HG02884 (cell line): ENCODE data around the gene PRPSAP1.

ENCODE experiments used
- ATAC-seq: cut with Tn5 transposase; IDR thresholded peaks from one replicate; pipeline ENCODE4 v1.9.1; 2021; ENCODE audit warnings: mild to moderate bottlenecking, moderate library complexity; ENCODE audit not compliant: unreplicated experiment

PRPSAP1 gene

DNA sequence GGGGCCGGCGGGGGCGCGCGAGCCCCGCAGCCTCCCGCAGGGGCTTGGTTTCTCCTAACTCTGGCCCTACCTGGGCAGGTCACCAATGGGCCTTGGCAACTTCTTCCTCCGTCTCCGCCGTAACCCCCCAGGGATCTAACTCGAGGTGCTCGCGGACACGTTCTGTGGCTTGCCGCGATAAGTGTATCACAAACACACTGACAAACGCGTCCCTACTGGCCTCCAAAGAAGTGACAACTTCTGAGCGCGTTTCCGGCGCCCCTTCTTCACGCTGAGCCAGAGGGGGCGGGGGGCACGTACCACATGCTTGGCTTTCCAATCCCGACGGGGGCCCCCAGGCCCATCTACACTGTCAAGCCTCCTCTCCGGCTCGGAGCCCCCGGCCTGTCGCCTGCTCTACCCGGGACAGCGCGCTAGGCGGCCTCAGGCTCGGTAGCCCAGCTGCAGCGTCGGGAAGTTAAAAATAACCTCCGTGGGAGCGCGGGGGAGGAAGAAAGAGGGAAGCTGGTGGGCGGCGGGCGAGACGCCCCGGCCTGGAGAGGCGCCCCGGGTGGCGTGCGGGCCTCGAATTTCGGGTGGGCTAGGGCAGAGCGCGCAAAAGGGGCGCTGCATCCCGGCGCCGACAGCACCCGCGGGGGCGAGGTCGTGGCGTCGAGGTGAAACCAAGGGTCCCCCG lies 30.0 kb upstream of the PRPSAP1 start:
- peak; percentile 16 for ATAC-seq

DNA sequence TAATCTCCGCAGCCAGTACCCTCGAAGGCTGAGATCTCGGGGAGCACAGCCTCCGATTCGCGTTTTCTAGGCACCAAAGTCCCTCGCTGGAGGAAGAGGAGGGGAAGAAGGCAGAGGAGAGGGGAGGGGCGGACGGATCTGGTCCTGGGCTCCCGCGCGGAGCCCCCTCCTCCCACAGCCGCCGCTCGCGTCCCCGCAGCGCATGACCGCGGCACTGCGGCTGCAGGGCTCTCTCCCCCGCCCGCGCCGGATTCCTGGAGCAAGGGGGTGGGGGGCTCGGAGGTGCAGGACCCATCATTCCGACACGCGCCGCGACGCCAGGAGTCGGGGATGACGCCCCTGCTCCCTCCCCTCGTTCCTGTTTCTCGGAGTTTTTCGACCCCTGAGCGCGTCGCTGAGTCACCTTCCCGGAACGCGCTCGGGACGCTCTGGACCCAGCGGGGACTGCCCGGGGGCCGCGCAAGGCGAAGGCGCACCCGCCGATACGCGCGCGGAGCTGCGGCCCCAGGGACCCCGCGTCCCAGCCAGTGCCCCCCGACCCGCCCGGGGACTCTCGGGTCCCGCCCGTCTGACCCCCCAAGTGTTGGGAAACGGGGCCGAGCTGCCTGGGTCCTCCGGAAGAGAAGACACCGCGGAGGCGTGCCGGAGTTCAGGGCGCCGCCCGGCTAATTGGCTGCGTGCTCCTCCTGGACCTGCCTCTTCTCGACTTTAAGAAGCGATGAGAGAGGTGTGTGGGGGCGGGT lies 29.3 kb upstream of the PRPSAP1 start:
- no peak for ATAC-seq

DNA sequence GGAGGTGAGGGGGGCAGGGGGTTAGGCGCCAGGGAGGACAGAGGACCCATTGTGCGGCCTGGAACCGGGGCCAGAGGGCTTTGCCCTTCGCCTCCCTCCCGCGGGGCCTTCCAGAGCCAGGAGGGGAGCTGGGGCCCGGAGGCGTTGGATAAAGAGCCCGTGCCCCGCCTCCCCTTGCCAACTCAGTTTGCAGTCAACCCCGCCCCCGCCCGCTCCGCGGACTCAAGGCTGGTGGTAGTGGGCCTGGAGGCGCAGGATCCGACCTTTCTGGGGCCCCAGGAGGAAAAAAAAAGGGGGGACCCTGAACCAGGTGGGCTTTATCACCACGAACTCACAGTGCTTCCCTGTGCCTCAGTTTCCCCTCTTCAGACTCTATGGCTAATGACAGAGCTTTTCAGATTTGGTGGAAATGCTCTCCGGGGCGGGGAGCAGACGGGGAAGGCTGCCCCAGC lies 28.7 kb upstream of the PRPSAP1 start:
- no peak for ATAC-seq

DNA sequence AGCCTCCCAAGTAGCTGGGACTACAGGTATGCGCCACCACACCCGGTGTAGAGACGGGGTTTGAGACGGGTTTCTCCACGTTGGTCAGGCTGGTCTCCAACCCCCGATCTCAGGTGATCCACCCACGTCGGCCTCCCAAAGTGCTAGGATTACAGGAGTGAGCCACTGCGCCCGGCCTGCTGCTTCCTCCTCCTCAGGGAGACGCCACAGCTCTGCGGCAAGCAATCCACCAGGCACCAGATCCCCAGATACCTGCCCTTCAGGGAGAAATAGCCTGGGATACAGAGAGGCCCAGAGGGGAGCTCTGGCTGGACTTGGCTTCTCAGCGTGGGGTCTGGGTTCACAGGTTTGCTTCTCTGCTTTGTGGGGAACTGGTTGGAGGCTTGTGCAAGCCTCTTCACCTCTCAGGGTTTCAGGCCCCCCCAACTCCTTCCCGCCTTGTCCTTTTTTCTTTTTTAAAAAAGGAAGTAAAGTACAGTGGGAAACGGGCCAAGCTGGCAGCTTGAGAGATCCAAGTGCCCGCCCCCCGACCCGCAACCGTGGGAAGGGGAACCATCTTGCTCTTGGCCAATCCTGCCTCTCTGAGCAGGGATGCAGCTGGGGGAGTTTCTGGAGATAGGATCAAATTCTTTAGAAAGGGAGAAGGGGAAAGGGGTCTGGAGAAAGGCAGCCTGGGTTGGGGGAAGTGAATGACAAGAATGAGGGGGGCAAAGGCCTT lies 28.1 kb upstream of the PRPSAP1 start:
- ATAC-seq: no peak

DNA sequence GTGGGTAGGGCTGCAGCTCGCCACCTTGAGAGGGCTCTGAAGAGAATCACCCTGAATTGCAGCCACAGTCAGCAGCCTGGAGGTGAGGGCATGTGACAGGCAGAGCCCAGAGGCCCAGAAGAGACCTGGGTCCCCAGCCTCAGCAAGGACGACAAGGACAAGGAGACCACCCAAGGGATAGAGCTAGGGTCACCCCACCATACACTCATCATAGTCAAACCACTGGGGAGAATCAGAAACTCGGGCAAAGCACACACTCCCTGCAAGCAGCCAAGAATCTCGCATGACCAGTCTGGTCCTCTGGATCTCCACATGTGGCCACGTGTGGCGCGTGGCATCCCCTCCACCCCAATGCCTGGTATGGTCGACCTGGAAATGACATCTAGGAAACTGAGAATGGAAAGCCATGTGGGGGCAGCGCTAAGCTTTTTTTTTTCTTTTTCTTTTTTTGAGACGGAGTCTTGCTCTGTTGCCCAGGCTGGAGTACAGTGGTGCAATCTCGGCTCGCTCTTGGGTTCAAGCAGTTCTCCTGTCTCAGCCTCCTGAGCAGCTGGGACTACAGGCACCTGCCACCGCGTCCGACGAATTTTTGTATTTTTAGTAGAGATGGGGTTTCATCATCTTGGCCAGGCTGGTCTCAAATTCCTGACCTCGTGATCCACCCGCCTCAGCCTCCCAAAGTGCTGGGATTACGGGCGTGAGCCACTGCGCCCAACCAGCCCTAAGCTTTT lies 26.1 kb upstream of the PRPSAP1 start:
- no peak for ATAC-seq

DNA sequence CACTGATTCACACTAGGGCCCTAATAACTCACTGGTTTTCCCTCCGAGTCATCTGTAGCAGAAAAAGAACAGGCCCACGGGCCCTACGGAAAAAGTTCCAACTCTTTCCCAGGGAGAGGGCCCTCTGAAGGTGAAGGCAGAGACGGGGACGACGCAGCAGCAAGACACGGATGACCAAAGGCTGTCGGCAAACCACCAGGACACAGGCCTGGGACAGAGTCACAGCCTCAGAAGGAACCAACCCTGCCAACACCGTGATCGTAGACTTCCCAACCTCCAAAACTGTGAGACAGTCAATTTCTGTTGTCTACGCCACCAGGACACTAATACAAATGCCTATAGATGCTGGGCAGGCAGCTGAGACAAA lies 25.5 kb upstream of the PRPSAP1 start:
- ATAC-seq: no peak

DNA sequence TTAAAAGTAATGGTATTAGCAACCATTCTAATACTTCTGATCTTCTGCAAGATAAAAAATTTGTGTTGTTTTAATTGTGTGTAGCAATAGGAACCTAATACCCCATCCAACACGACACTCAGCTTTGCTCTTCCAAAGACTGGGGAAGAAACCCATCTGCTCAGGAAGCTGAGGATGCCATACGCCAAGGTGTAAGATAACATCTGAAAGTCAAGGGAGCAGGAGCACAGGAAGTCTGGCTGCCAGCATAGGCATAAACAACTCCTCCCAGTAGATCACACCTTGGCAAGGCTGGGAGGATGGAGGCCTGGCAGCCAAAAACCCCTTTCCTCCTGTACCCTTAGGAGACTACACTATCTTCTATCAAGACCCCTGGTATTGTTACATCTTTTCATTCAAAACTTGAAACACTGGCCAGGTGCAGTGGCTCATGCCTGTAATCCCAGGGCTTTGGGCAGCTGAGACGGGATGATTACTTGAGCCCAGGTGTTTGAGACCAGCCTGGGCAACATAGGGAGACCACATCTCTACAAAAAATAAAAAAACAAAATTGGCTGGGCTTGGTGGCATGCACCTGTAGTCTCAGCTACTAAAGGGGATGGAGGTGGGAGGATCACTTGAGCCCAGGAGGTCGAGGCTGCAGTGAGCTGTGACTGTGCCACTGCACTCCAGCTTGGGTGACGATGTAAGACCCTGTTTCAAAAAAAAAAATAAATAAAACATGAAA lies 25.0 kb upstream of the PRPSAP1 start:
- ATAC-seq: no peak

DNA sequence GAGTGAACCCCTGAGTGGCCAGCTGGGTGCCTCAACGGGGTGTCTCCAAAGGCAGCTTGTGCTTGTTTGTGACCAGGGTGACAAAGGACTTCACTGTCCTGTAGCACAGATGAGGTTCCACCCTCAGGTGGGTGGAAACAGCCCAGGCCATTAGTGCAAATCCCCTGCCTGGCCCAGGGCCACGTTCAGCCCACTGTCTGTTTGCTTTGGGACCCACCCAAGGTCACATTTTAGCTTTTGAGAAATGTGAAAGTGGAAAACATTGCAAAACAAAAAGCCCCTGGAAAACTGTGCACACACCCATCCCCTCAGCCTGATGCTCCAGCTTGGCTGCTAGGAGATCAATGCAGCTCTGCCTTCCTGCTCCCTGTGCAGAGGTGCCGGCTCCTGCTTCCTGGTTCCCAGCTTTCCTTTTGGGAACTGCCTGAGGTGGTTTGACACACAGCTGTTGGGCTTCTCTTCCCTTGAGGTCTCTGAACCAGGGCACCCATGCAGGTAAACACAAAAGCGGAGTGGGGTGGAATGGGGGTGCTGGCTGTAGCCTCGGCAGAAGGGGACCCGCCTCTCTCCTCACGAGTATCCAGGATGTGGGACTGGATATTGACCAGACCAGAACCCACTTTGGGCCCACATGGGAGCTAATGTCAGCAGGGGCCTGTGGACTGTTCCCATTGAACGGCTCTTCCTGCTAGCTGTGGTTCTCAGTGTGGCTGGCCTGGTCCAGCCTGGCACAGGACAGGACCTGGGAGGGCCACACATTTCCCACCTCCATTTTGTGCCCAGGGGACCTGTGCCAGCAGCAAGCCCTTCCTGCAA lies 22.8 kb upstream of the PRPSAP1 start:
- ATAC-seq: no peak

DNA sequence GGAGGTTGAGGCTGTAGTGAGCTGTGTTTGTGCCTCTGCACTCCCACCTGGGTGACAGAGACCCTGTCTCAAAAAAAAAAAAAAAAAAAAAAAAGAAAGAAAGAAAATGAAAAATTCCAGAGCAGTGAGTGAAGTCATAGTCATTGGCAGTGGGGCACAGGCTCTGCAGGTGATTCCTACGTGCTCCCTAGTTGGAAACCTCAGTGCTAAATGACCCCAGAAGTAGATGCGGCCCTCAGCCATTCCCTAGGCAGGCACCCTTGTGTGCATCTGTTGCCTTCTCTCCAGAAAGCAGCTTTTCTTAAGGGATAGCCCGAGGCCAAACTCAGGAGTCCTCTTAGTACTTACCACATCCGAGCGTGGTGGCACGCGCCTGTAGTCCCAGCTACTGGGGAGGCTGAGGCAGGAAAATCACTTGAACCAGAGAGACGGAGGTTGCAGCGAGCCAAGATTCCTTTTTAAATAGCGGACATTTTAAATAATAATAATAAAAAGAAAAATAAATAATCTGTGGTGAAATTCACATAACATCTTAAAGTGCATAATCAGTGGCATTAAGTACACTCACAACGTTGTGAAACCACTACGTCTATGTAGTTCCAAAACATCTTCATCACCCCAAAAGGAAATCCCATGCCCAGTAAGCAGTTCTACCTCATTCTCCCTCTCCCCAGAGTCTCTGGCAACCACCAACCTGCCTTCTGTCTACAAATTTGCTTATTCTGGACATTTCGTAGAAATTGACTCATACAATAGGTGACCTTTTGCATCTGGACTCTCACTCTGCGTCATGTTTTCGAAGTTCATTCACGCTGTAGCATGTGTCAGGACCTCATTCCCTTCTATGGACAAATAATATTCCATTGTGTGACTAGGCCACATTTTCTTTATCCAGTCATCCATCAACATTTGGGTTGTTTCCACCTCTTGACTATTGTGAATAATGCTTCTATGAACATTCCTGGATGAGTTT lies 18.2 kb upstream of the PRPSAP1 start:
- no peak for ATAC-seq

DNA sequence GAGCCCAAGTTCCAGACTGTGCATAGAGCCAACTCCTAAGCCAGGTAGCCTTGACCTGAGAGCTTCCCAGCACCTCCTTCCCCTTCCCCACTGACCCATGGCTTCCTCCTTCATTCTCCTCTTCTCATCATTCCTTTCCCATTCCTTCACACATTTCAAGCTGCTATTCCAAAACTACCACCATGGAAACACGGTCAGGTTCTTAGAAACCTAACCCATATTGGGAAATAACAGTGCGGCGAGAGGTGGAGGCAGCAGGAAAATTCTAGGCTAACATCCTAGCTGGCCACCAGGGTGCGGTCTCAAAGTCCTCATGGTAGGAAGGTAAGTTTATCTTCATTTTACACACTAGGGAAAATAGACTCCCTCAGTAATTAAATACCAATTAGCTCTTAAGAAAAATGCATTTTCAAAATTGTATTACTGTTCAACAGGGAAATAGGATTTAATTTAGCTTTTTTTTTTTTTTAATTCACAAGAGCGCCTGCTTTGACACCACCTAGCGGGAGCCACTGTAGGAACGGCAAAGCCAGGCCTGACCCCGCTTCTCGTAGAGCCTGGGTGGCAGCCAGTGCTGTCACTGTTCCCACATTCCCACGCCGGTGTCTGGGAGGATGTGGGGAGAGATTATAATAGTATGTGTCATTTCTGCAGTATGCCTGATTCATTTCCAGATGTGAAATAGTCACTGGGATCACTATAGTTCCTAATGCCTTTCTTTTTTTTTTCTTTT lies 16.7 kb upstream of the PRPSAP1 start:
- ATAC-seq: no peak

DNA sequence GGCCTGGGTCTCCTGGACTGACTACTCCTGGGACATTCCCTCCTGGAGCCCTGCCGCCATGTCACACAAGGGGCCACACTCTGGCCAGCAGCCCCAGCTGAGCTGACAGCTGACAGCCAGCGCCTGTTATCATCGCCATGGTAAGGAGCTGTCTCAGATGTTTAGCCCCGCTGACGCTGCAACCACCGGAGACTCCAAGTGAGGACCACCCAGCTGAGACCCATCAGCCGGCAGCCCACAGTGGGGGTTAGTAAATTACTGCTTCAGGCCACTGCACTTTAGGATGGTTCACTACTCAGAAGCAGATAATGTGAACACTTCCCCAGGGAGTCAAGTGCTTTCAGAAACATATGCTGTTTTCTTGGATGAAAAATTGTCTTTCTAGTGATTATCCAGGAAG lies 16.1 kb upstream of the PRPSAP1 start:
- ATAC-seq: no peak

DNA sequence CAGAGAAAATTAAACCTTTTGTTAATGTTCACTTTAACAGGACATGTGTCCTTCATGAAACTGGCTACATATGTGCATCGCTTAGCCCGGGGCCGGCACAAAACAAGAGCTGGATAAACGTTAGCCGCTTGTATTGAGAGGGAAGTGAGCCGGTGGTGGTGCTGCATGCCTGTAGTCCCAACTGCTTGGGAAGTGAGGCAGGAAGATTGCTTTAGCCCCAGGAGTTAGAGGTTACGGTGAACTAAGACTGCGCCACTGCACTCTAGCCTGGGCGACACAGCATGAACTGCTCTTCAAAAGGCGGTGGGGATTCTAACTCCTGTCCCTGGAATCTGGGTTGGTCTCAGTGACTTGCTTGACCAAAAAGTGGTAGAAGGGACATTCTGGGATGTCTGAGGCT lies 15.7 kb upstream of the PRPSAP1 start:
- no peak for ATAC-seq

DNA sequence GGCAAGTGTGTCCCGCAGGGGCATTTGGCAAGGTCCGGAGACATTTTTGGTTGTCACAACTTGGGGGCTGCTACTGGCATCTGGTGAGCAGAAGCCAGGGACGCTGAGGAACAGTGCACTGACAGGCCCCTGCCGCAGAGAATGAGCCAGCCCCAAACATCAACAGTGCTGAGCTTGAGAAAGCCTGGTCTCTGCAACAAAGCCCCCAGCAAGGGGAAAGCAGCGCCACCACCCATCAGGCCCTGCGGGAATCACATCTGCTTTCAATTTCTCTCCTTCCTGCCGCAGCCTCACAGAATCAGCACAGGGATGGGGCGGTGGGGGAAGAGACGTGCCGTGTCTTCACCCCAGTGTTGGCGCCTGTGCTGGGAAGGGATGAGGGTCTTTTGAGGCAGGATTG lies 14.8 kb upstream of the PRPSAP1 start:
- ATAC-seq: no peak

DNA sequence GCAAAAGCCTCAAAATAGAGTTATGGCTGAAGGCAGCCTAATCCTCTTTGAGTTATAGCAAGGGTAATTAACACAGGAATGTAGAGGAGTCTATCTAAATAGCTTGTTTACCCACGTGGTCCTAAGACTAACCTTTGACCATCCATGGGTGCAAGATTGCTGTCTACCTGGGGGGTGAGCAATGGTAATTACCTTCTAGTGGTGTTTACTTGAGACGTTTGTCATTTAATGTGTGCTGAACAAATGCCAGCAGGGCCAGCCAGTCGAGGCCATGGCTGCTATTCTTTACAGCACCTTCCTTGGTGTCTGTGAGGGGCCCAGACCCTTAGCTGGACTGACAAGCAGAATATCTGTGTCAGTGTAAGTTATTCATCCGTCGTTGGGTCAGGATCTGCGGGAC lies 13.9 kb upstream of the PRPSAP1 start:
- ATAC-seq: no peak

DNA sequence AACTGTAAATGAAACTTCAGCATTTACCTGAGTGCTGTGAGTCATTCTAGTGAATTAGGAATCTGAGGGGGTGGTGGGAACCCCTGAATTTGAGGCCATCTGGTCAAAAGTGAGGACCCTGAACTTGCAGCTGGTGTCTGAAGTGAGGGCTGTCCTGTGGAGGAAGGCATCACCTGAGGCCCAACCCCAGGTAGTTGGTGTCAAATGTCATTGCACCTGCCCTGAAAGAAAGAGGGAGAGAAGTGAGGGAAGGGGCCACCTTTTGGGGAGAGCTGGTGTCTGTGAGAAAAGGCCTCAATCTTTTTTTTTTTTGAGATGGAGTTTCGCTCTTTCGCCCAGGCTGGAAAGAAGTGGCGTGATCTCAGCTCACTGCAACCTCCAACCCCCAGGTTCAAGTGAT lies 12.5 kb upstream of the PRPSAP1 start:
- no peak for ATAC-seq

DNA sequence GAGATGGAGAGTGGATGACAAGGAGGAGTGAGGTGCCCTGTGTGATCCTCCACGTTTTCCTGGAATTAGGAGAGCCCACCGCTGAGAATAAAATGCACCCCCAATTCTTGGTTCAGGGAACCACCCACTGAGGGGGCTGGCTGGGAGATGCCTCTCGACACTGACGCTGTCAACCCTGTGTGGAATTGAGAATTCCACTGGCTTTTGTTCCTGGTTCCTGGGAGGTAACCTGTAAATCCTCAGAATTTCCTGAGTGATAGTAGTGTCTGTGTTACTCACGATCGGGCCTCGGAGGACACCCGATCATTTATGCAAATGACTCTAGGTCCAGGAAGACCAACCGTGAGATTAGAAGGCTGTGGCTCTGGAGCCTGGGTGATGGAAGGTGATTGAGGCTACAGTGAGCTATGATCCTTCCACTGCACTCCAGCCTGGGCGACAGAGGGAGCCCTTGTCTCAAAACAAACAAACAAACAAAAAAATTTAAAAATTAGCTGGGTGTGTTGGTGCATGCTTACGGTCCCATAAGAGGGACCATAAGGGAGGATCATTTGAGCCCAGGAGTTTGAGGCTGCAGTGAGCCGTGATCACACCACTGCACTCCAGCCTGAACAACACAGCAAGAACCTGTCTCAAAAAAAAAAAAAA lies 11.7 kb upstream of the PRPSAP1 start:
- no peak for ATAC-seq

DNA sequence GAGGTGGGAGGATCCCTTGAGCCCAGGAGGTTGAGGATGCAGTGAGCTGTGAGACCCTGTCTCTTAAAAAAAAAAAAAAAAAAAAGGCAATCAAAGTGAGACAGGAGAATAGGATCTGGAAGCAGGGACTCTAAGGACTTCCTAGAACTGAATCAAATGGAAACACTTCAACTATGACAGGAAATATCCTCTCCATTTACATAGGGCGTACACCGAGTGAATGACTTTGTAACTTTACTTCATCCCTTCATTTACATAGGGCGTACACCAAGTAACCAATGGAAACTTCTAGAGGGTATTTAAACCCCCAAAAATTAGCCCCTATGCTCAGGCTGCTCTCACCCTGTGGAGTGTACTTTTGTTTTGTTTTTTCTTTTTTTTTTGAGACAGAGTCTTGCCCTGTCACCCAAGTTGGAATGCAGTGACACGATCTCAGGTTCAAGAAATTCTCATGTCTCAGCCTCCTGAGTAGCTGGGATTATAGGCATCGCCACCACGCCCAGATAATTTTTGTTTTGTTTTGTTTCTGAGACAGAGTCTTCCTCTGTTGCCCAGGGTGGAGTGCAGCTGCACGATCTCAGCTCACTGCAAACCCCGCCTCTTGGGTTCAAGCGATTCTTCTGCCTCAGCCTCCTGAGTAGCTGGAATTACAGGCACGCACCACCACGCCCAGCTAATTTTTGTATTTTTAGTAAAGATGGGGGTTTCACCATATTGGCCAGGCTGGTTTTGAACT lies 9.6 kb upstream of the PRPSAP1 start:
- ATAC-seq: no peak
